SK-N-SH treated with all-trans-retinoic acid at 6 μM for 48 hours (cell line): ENCODE data around the gene PDRG1.

Experiments
- ARNTL ChIP-seq: fragments of 450-650 bp; formaldehyde crosslinking; IDR thresholded peaks from 2 replicates; pipeline ENCODE4 v1.5.0; 2020; ENCODE audit warnings: low read depth, mild to moderate bottlenecking, moderate library complexity, borderline replicate concordance
- CREB5 ChIP-seq: fragments of 250-450 bp; sonication (Bioruptor Pico); IDR thresholded peaks from 2 replicates; pipeline ENCODE4 v1.5.1; 2020; ENCODE audit warnings: low read depth, mild to moderate bottlenecking, moderate library complexity
- CSRNP3 ChIP-seq: fragments of 250-450 bp; sonication (Bioruptor Pico); IDR thresholded peaks from 2 replicates; pipeline ENCODE4 v1.5.1; 2021; ENCODE audit warnings: mild to moderate bottlenecking, moderate library complexity
- ESRRG ChIP-seq: fragments of 250-450 bp; sonication (Bioruptor Pico); IDR thresholded peaks from 2 replicates; pipeline ENCODE4 v1.6.1; 2021; ENCODE audit warnings: mild to moderate bottlenecking
- GLIS3 ChIP-seq: fragments of 250-450 bp; sonication (Bioruptor Pico); IDR thresholded peaks from 2 replicates; pipeline ENCODE4 v1.5.0; 2020; ENCODE audit warnings: mild to moderate bottlenecking, moderate library complexity
- OSR1 ChIP-seq: fragments of 250-450 bp; sonication (Bioruptor Pico); IDR thresholded peaks from 2 replicates; pipeline ENCODE4 v1.8.0; 2022; ENCODE audit warnings: moderate library complexity, mild to moderate bottlenecking, inconsistent platforms
- PATZ1 ChIP-seq: fragments of 250-450 bp; sonication (Bioruptor Pico); IDR thresholded peaks from 2 replicates; pipeline ENCODE4 v1.8.0; 2020; ENCODE audit warnings: mild to moderate bottlenecking, moderate library complexity, borderline replicate concordance
- RARB ChIP-seq: fragments of 250-450 bp; sonication (Bioruptor Pico); IDR thresholded peaks from 2 replicates; pipeline ENCODE4 v1.8.0; 2021; ENCODE audit warnings: mild to moderate bottlenecking, moderate library complexity
- ZC3H10 ChIP-seq: fragments of 250-450 bp; sonication (Bioruptor Pico); IDR thresholded peaks from 2 replicates; pipeline ENCODE4 v1.5.1; 2021; ENCODE audit warnings: mild to moderate bottlenecking, moderate library complexity
- ZFP3 ChIP-seq: fragments of 250-450 bp; sonication (Bioruptor Pico); IDR thresholded peaks from 2 replicates; pipeline ENCODE4 v1.5.0; 2020; ENCODE audit warnings: mild to moderate bottlenecking, moderate library complexity
- ZFP30 ChIP-seq: fragments of 450-650 bp; formaldehyde crosslinking; IDR thresholded peaks from 2 replicates; pipeline ENCODE4 v1.5.0; 2022; ENCODE audit warnings: mild to moderate bottlenecking, moderate library complexity
- ZNF565 ChIP-seq: fragments of 450-650 bp; formaldehyde crosslinking; conservative IDR thresholded peaks from 2 replicates; pipeline ENCODE4 v1.5.0; 2020; ENCODE audit warnings: low read depth, mild to moderate bottlenecking, moderate library complexity
- ZNF70 ChIP-seq: fragments of 450-650 bp; formaldehyde crosslinking; IDR thresholded peaks from 2 replicates; pipeline ENCODE4 v1.5.0; 2020; ENCODE audit warnings: mild to moderate bottlenecking, moderate library complexity

GRCh38 chr20:31990641-31991338 is 38.9 kb upstream of the PDRG1 start:
- no peak for TF ChIP-seq ZFP30 (CRISPR knock-in tag)
- no peak for TF ChIP-seq CSRNP3 (CRISPR knock-in tag)
- TF ChIP-seq CREB5 (CRISPR knock-in tag), result no peak
- no peak for TF ChIP-seq RARB (CRISPR knock-in tag)
- TF ChIP-seq ESRRG (CRISPR knock-in tag), result no peak
- no peak for TF ChIP-seq GLIS3 (CRISPR knock-in tag)
- TF ChIP-seq PATZ1 (CRISPR knock-in tag), result no peak
- TF ChIP-seq ARNTL (CRISPR knock-in tag), result no peak
- no peak for TF ChIP-seq ZC3H10
- TF ChIP-seq ZNF565, result no peak
- no peak for TF ChIP-seq OSR1 (CRISPR knock-in tag)
- TF ChIP-seq ZNF70 (CRISPR knock-in tag), result no peak
- TF ChIP-seq ZFP3, result no peak
